Lung (tissue), 16 donors: ENCODE measurements around the gene DENND5A. TPM values are rescaled to one million over a fixed set of nuclear protein-coding genes. Genes with fewer than 3 reads are reported as not detected.
A peak's percentile ranks its signal among the peaks of the same experiment; 100 is the strongest.

ENCODE experiments used
- ATAC-seq: fragments of 200-7000 bp; cut with Tn5 transposase; one replicate; pipeline ENCODE4 v1.9.1; 2020; ENCODE audit warnings: moderate number of reproducible peaks; ENCODE audit not compliant: insufficient read depth, low FRiP score
- DNase-seq, 3 donors: peaks; one replicate each; pipeline ENCODE4 v3.0.0-alpha.2; 2013 to 2017
- H3K27ac ChIP-seq, 2 donors: one replicate each; pipeline ENCODE4 v1.5.1; 2013; ENCODE audit warnings: mild to moderate bottlenecking in 2 of 2, moderate library complexity in 2 of 2, control low read depth in 1 of 2, inconsistent platforms in 1 of 2, low read depth in 1 of 2, low read length in 1 of 2
- H3K27me3 ChIP-seq, 3 donors: one replicate each; pipeline ENCODE4 v1.5.1; 2013; ENCODE audit warnings: low read length in 2 of 3; ENCODE audit not compliant: control insufficient read depth in 3 of 3, insufficient read depth in 3 of 3
- H3K36me3 ChIP-seq, 4 donors: one replicate each; pipeline ENCODE4 v1.5.1; 2013; ENCODE audit warnings: low read length in 4 of 4, mild to moderate bottlenecking in 1 of 4, moderate library complexity in 1 of 4; ENCODE audit not compliant: control insufficient read depth in 4 of 4, insufficient read depth in 4 of 4
- H3K4me1 ChIP-seq, 5 donors: one replicate each; pipeline ENCODE4 v1.5.1; 2013; ENCODE audit warnings: low read length in 5 of 5, mild to moderate bottlenecking in 2 of 5, moderate library complexity in 1 of 5; ENCODE audit not compliant: control insufficient read depth in 5 of 5, insufficient read depth in 5 of 5
- H3K4me3 ChIP-seq: one replicate; pipeline ENCODE4 v1.5.1; 2013; ENCODE audit warnings: mild to moderate bottlenecking, control low read depth, moderate library complexity
- H3K9ac ChIP-seq, 2 donors: one replicate each; pipeline ENCODE4 v1.5.1; 2013; ENCODE audit warnings: low read length in 2 of 2, control low read depth in 1 of 2; ENCODE audit not compliant: insufficient read depth in 1 of 2
- H3K9me3 ChIP-seq, 4 donors: one replicate each; pipeline ENCODE4 v1.5.1; 2013; ENCODE audit warnings: low read length in 3 of 4, mild to moderate bottlenecking in 1 of 4, moderate library complexity in 1 of 4; ENCODE audit not compliant: control insufficient read depth in 4 of 4, insufficient read depth in 3 of 4
- CTCF ChIP-seq: IDR thresholded peaks from 2 replicates; pipeline ENCODE4 v1.5.1; 2012; ENCODE audit warnings: mild to moderate bottlenecking; ENCODE audit errors: control extremely low read depth, extremely low read depth
- WGBS, 2 donors: extraction: QIAGEN DNeasy Blood & Tissue Kit; methylation state at CpG; one replicate each; pipeline ENCODE4 v1.1.7; 2013; 5-methylcytosine and 5-hydroxymethylcytosine counted together
- long read RNA-seq, 5 donors: transcript quantifications; one replicate each; lab custom pipeline, GENCODE V29; 2026
- polyA plus RNA-seq, 2 donors: library from polyadenylated mRNA; stranded (reverse); fragments of 200-250 nt; gene quantifications; one replicate each; pipeline ENCODE4 v1.2.1, GENCODE V29; 2013
- total RNA-seq, 2 donors: library from RNA; depleted of rRNA in 1 of 2; stranded (reverse); fragments of >200 nt in 1 of 2; gene quantifications; one replicate each; pipeline ENCODE4 v1.2.1, GENCODE V29; 2014 to 2021
- donor health status: control.
- donor health status: control.
- donor health status: Bipolar disorder and iron deficiency.
- donor health status: healthy.
- donor health status: DM: yes; HTN: yes; CAD: no.

The DENND5A gene
- total RNA-seq (100 to 1,000 TPM in 1 of 2 donors, 10 to 100 TPM in 1; 91.0 to 152 TPM), polyA plus RNA-seq (100 to 1,000 TPM in 1 of 2 donors, 10 to 100 TPM in 1; 20.8 to 134 TPM)
- long read RNA-seq, donor 1, partial matches to known transcripts, result 16 of 17 reads
- long read RNA-seq, donor 1, other reads (novel, unspliced or antisense), result 0 of 17 reads
- long read RNA-seq, donor 2, result 0 reads
- long read RNA-seq, donor 3, partial matches to known transcripts, result 0 of 1 reads
- long read RNA-seq, donor 3, other reads (novel, unspliced or antisense), result 0 of 1 reads
- long read RNA-seq, donor 4, result 0 reads
- long read RNA-seq, donor 5, full-length matches to known transcripts, result 4 of 4 reads
- long read RNA-seq, donor 5, partial matches to known transcripts, result 0 of 4 reads
- long read RNA-seq, donor 5, other reads (novel, unspliced or antisense), result 0 of 4 reads

- WGBS, 2 donors, result 8 to 12% methylated on average over 45 to 63 of the region's 63 CpGs
- no peak for TF ChIP-seq CTCF
Measured at GRCh38 chr11:9265211-9266131, at the start of gene DENND5A. DENND5A (minus strand) TSS chr11:9265350; CDS start chr11:9265069, 281 bp downstream.

GRCh38 chr11:9314291-9315077, 49.3 kb upstream of the DENND5A start, which contains the start of gene TMEM41B:
TMEM41B (minus strand) TSS chr11:9314593; CDS start chr11:9314441, 152 bp downstream.
- Histone ChIP-seq H3K4me3 (peak within 1 kb of the TSS; percentile 82), H3K4me1 (peaks cover 7 to 10% (median 8%) of the 10 kb centered on the region in 5 donors), H3K36me3 (no peaks in the 10 kb centered on the region), H3K9ac (peak within 1 kb of the TSS; percentile 66 to 88), H3K27ac (peak within 1 kb of the TSS; percentile 94 to 95), H3K9me3 (no peaks in the 10 kb centered on the region), H3K27me3 (no peaks in the 10 kb centered on the region)
- ATAC-seq (peak; percentile 96), DNase-seq (peak; percentile 98 to 99 (median 99))
- 1% methylated on average over 70 to 71 of the region's 71 CpGs for WGBS, 2 donors
- TF ChIP-seq CTCF, result no peak

More at GRCh38 chr11:9265211-9266131, at the start of gene DENND5A:
- Histone ChIP-seq H3K27ac (peak within 1 kb of the TSS; percentile 95 to 99), H3K9me3 (no peaks in the 10 kb centered on the region), H3K9ac (peak within 1 kb of the TSS; percentile 97 to 98), H3K36me3 (no peaks in the 10 kb centered on the region), H3K27me3 (no peaks in the 10 kb centered on the region), H3K4me3 (peak within 1 kb of the TSS; percentile 97), H3K4me1 (peaks cover 0 to 18% (median 7%) of the 10 kb centered on the region in 5 donors)
- ATAC-seq (peak; percentile 87), DNase-seq (peak; percentile 93 to 95 (median 94))

GRCh38 chr11:9313648-9314290, 48.6 kb upstream of the DENND5A start:
- Histone ChIP-seq H3K36me3 (no peaks in the 10 kb centered on the region), H3K4me3 (peak overlapping the region; percentile 82), H3K9ac (peak overlapping the region; percentile 66 to 88), H3K27me3 (no peaks in the 10 kb centered on the region), H3K27ac (peak overlapping the region; percentile 87 to 93), H3K9me3 (no peaks in the 10 kb centered on the region), H3K4me1 (peaks cover 7 to 10% (median 8%) of the 10 kb centered on the region in 5 donors)
- DNase-seq (peak in 2 of 3 donors; percentile 59 to 60), ATAC-seq (peak; percentile 1)
- 1 to 2% methylated on average over 27 of the region's 27 CpGs for WGBS, 2 donors
- no peak for TF ChIP-seq CTCF
